Loucy (cell line): Measurements from ENCODE around the gene SCFD2.

Experiments used
- CTCF ChIP-seq: fragments of 200-600 bp; sonication (generic); conservative IDR thresholded peaks from 2 replicates; pipeline ENCODE4 v1.5.1; 2014; ENCODE audit warnings: mild to moderate bottlenecking, antibody characterized with exemption, low read length
- EZH2phosphoT487 ChIP-seq: fragments of 200-600 bp; IDR thresholded peaks from 2 replicates; pipeline ENCODE4 v1.6.1; 2018; ENCODE audit warnings: antibody characterized with exemption, mild to moderate bottlenecking, moderate library complexity, borderline replicate concordance

GRCh38 chr4:53076374-53076958, 289.4 kb downstream of the SCFD2 start:
- TF ChIP-seq CTCF (no peak), EZH2phosphoT487 (no peak)
